HG02588 (cell line): ENCODE results near the gene NFE2L2.
"Not testable (repeated sequence)": the region's sequence is repeated elsewhere in the genome, so short reads cannot be mapped to it uniquely, and the experiment has no call there.

Source experiments
- ATAC-seq: cut with Tn5 transposase; IDR thresholded peaks from one replicate; pipeline ENCODE4 v1.9.1; 2021; ENCODE audit warnings: mild to moderate bottlenecking, moderate library complexity; ENCODE audit not compliant: unreplicated experiment

The NFE2L2 gene

DNA sequence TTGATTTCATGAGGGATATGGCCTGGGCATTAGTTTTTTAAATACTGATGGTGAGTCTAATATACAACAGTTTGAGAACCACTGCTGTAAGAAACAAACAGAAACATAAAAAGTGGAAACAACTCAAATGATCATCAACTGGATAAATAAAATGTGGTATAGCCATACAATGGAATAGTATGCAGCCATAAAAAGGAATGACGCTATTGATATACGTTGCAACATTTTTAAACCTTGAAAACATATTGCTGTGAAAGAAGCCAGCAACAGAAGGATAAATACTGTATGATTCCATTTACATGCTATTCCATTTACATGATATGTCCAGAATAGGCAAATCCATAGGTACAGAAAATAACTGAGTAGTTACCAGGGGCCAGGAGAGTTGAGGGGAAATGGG, 6.5 kb downstream of the NFE2L2 start:
- ATAC-seq, result no peak

GRCh38 chr2:177257471-177257870, 7.1 kb downstream of the NFE2L2 start:
- no peak for ATAC-seq

- ATAC-seq, result no peak
Observed at GRCh38 chr2:177256695-177257094, 7.8 kb downstream of the NFE2L2 start.

DNA sequence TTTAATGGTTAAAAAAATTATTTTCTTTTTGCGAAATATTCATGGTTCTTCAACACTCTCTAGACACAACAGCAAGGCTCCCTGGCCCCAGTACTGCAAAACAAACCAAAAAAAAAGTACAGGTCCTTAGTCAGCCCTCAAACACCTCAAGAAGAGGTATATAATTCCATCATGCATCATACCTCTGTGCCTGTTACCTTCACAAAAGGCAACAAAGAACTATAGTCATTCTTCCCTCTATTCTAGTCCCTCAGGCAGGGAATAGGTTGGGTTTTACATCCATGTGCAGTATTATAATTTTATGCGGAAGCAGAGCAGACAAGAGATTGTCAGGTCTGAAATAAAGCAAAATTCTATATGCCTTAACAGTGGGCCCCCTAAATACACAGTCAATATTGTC, 8.5 kb downstream of the NFE2L2 start:
- no peak for ATAC-seq

GRCh38 chr2:177255227-177255601, 9.3 kb downstream of the NFE2L2 start:
- ATAC-seq, result no peak

- ATAC-seq, result no peak
Observed at GRCh38 chr2:177254433-177255226, 9.9 kb downstream of the NFE2L2 start.

DNA sequence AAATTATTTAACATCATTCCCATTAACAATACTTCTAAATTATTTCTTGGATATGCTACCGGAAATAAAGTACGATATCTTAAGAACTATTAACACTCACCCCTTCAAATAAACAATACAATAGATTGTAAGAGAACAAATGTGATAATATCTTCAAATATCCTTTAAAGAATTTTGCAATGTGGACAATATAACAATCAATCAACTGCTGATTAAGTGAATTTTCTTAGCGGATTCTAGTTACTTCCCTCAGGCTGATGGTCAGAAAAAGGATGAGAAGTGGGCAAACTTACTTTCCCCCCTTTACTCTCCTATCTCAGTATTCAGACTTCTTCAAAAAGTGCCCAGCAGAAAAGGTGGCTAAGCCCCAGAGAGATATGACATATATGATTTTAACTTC, 10.8 kb downstream of the NFE2L2 start:
- no peak for ATAC-seq

DNA sequence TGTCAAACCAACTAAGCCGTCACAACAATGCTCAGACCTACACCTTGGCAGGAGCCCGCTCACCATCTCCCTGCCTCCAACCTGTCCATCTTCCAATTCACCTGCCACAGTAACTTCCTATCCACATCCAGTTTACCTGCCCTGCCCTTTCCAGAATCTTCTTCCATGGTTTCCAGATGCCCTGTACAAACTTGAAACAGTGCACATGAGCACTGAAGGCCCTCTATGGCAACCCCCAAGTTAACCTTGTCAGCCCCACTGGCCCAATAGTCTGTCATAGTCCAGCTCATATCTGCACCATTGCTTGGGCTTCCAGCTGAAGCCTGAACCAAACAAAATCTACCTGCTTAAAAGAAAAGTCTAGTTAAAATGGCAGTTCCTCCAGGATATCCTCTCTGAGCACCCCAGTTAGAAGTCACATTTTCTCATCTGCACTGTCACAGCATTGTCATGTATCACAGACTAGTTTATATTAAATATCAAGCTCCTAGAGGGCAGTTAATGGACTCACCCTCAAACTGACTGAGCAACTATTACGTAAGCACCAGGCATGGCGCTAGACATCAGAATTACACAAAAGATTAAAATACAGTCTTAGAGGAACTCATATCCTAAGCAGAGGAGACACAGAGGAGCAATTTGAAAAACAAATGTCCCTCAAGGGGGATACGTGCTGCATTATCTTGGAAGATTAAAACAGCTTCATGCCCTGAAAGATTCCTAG, 11.6 kb downstream of the NFE2L2 start:
- no peak for ATAC-seq

- ATAC-seq, result no peak
Observed at GRCh38 chr2:177251165-177251542, 13.4 kb downstream of the NFE2L2 start.

DNA sequence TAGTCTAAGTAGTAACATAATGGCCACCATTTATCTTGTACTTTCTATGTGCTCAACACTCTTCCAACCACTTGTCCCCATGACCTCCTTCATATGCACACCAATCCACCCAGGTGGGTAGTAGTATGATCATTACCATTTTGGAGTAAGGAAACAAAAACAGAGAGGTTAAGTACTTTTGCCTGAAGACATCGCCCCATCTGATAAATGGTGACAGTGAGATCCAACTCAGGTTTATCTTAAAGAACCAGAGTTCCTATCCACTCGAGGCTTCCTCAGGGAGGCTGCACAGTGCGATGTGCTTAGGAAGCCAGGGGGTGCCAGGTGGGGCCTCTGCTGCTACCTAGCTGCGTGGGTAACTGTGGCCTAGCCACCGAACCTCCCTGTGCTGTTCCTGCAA, 14.1 kb downstream of the NFE2L2 start:
- no peak for ATAC-seq

GRCh38 chr2:177249038-177249437, 15.5 kb downstream of the NFE2L2 start:
- no peak for ATAC-seq

GRCh38 chr2:177247693-177248262, 16.7 kb downstream of the NFE2L2 start:
- ATAC-seq, result no peak

DNA sequence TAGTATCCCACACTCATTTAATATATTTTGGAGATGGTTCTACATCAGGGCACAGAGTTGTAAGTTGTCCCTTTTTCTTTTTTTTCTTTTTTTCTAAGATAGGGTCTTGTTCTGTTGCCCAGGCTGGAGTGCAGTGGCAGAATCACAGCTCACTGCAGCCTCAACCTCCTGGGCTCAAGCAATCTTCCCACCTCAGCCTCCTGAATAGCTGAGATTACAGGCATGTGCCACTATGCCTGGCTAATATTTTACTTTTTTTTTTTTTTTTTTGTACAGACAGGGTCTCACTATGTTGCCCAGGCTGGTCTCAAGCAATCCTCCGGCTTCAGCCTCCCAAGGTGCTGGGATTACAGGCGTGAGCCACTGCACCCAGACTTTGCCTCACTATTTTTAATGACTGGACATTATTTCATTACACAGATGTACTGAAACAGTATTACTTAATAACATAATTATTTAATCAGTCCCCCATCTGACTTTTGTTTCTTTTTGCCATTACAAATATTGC, 17.9 kb downstream of the NFE2L2 start:
- ATAC-seq, result not testable (repeated sequence)

- ATAC-seq, result no peak
Observed at GRCh38 chr2:177246000-177246399, 18.5 kb downstream of the NFE2L2 start.

DNA sequence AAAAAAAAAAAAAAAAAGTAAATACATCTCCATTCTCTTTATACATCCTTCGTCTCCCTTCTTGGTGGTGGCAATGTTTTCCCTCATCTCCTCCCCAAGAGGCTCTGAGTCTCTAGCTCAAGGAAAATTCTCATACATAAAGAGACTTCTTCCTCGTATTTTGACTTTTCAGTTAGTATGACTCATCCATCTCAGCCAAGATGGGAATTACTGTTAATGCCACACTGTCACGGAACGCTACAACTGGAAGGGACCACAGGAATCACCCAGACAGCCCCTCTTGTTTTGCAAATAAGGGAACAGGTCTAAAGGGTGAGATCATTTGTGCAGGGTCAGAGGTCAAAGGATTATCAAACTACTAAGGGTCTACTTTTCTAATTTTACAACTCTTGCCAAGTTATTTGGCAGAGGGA, 19.5 kb downstream of the NFE2L2 start:
- ATAC-seq, result no peak

- no peak for ATAC-seq
Observed at GRCh38 chr2:177244244-177244771, 20.2 kb downstream of the NFE2L2 start.

DNA sequence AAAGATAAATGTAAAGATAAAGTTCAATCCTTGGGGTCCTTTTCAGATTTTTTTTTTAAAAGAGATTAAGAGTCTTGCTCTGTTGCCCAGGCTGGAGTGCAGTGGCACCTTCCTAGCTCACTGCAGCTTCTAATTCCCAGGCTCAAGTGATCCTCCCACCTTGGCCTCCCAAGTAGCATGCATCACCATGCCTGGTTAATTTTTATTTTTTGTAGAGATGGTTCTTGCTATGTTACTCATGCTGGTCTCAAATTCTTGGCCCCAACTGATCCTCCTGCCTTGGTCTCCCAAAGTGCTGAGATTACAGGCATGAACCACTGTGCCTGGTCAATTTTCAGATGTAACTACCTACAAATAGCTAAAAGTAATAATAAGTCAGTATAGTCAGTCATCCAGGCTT, 21.1 kb downstream of the NFE2L2 start:
- no peak for ATAC-seq

DNA sequence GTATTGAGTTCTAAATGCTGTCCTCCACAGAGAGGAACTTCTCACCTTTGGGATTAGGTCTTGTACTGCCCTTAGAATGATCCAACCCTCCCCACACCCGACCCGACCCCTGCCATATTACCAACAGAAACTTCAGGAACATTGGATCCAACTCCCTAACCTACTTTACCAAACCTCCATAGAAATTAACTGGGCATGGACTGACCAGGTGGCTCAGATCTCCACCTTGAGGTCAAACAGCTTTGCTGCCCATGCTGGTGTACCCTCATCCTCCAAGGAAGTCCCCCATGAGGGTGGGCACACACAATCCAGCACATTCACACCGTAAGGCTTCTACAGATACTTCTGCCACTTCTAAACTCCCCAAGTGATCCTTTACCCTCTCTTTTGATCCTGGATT, 21.5 kb downstream of the NFE2L2 start:
- no peak for ATAC-seq

DNA sequence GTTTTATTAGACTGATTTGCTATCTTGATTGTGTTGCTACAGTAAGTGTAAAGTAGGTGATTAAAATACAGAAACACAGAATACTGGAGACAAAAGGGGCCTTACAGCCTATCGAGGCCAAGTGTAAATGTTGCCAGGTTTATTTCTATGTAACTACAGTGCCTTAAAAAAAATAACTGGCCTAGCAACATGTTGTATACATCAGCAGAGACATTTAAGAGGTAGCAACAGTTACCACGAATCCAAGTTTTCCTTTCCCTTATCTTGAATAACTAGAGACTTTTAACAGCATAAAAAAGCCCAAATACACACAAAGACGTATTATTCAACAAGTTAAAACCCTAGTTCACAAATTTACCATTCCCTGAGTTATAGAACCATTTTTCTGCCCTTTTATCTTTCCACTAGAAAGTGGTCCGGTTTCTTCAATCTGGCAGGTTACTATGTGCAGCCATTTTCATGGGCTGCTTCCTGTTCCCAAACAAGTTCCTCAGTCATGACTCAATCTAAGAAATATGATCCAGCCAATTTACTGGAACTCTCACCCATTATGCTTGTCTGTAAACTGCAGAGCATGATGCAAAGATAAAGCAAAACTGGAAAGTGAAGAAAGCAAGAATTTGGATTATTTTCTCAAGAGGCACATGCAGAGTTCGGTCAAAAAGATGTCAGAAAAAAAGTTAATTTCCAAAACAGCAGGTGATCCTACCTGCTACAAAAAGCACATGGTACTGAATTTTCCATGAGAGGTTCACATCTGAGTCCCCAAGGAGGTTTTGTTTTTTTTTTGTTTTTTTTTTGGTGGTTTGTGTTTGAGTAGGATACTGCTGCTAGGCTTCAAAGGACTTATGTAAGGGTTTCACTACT, 22.2 kb downstream of the NFE2L2 start:
- no peak for ATAC-seq

DNA sequence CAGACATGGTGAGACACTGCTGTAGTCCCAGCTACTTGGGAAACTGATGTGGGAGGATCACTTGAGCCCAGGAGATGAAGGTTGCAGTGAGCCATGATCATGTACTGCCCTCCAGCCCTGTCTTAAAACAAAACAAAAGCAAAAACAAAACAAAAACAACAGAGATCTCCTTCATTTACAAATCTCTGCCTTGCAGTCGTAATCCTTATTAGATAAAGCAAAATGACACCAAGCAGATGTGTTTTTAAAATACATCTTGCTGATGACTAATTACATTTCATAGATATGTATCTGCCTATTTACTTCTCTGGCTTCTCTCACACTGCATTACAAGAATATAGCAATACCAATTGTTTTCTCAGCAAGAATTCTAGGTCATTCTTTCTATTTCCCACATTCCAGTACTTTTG, 22.8 kb downstream of the NFE2L2 start:
- no peak for ATAC-seq
